ENCODE measurements around the gene PRKG1.
"Not testable (repeated sequence)": the region's sequence is repeated elsewhere in the genome, so short reads cannot be mapped to it uniquely, and the experiment has no call there.

PRKG1 gene

GRCh38 chr10:52019077-52019555, 944.8 kb downstream of the PRKG1 start:
- DNase-seq (ENCODE audit: low spot score), result peak; percentile 46

- no peak for DNase-seq (ENCODE audit: low spot score)
These were observed 945.4 kb downstream of the PRKG1 start for GRCh38 chr10:52019656-52020055.

GRCh38 chr10:52020173-52020572, 945.9 kb downstream of the PRKG1 start:
- no peak for DNase-seq (ENCODE audit: low spot score)

- no peak for DNase-seq (ENCODE audit: low spot score)
These were observed 946.4 kb downstream of the PRKG1 start for GRCh38 chr10:52020702-52021101.

GRCh38 chr10:52027055-52027705, 952.9 kb downstream of the PRKG1 start:
- no peak for DNase-seq (ENCODE audit: low spot score)

GRCh38 chr10:52028523-52028858, 954.2 kb downstream of the PRKG1 start:
- DNase-seq (ENCODE audit: low spot score), result no peak

GRCh38 chr10:52029628-52030027, 955.3 kb downstream of the PRKG1 start:
- no peak for DNase-seq (ENCODE audit: low spot score)

- DNase-seq (ENCODE audit: low spot score), result no peak
These were observed 955.9 kb downstream of the PRKG1 start for GRCh38 chr10:52030051-52030790.

- DNase-seq (ENCODE audit: low spot score), result no peak
These were observed 956.7 kb downstream of the PRKG1 start for GRCh38 chr10:52030975-52031374.

- no peak for DNase-seq (ENCODE audit: low spot score)
These were observed 957.5 kb downstream of the PRKG1 start for GRCh38 chr10:52031771-52032170.

- DNase-seq (ENCODE audit: low spot score), result no peak
These were observed 958.7 kb downstream of the PRKG1 start for GRCh38 chr10:52032681-52033629.

- DNase-seq (ENCODE audit: low spot score), result not testable (repeated sequence)
These were observed 964.9 kb downstream of the PRKG1 start for GRCh38 chr10:52039002-52039793.

- DNase-seq (ENCODE audit: low spot score), result no peak
These were observed 966.2 kb downstream of the PRKG1 start for GRCh38 chr10:52040486-52040885.

- no peak for DNase-seq (ENCODE audit: low spot score)
These were observed 969.5 kb downstream of the PRKG1 start for GRCh38 chr10:52043811-52044210.

GRCh38 chr10:52048051-52048450, 973.8 kb downstream of the PRKG1 start:
- DNase-seq (ENCODE audit: low spot score), result no peak

GRCh38 chr10:52050429-52051047, 976.3 kb downstream of the PRKG1 start:
- DNase-seq (ENCODE audit: low spot score), result no peak

GRCh38 chr10:52053497-52053896, 979.2 kb downstream of the PRKG1 start:
- DNase-seq (ENCODE audit: low spot score), result no peak

GRCh38 chr10:52056291-52056690, 982.0 kb downstream of the PRKG1 start:
- DNase-seq (ENCODE audit: low spot score), result no peak

GRCh38 chr10:52059089-52059488, 984.8 kb downstream of the PRKG1 start:
- DNase-seq (ENCODE audit: low spot score), result no peak

- no peak for DNase-seq (ENCODE audit: low spot score)
These were observed 988.9 kb downstream of the PRKG1 start for GRCh38 chr10:52063159-52063558.

Data from ecto neural progenitor cell (in vitro differentiated cells).